Esophagus muscularis mucosa (tissue), 4 donors: ENCODE measurements around the gene RAMP3. TPM values are rescaled to one million over a fixed set of nuclear protein-coding genes. Genes with fewer than 3 reads are reported as not detected.

ENCODE experiments used
- DNase-seq: peaks from one replicate; pipeline ENCODE4 v3.0.0-alpha.2; 2017; ENCODE audit errors: extremely low spot score
- H3K27ac ChIP-seq, 4 donors: fragments of 200-600 bp; sonication (generic); replicated peaks in 1 of 4; 1 replicate in 3 of 4; 2 replicates in 1 of 4; pipeline ENCODE4 v1.5.1; 2016 to 2019; ENCODE audit warnings: mild to moderate bottlenecking in 1 of 4
- H3K27me3 ChIP-seq, 4 donors: fragments of 200-600 bp; sonication (generic); one replicate each; pipeline versions ENCODE4 v1.5.1 to v1.6.0; 2016 to 2019
- H3K36me3 ChIP-seq, 4 donors: fragments of 200-600 bp; sonication (generic); one replicate each; pipeline ENCODE4 v1.5.1; 2016 to 2019
- H3K4me1 ChIP-seq, 4 donors: fragments of 200-600 bp; sonication (generic); one replicate each; pipeline ENCODE4 v1.5.1; 2016 to 2019
- H3K4me3 ChIP-seq, 4 donors: fragments of 200-600 bp; sonication (generic); 1 replicate in 2 of 4; 2 replicates in 2 of 4; pipeline ENCODE4 v1.5.1; 2016 to 2019; ENCODE audit warnings: mild to moderate bottlenecking in 4 of 4, moderate library complexity in 1 of 4
- H3K9me3 ChIP-seq, 4 donors: fragments of 200-600 bp; sonication (generic); 1 replicate in 3 of 4; 2 replicates in 1 of 4; pipeline ENCODE4 v1.5.1; 2016 to 2019
- EP300 ChIP-seq: sonication (generic); formaldehyde crosslinking; IDR thresholded peaks from one replicate; pipeline ENCODE4 v1.6.1; 2017; ENCODE audit warnings: antibody characterized with exemption
- POLR2A ChIP-seq: fragments of 450-650 bp; IDR thresholded peaks from one replicate; pipeline ENCODE4 v1.6.1; 2017; ENCODE audit warnings: antibody characterized with exemption, moderate library complexity, mild to moderate bottlenecking, low read depth
- POLR2AphosphoS5 ChIP-seq, 2 donors: sonication (generic); formaldehyde crosslinking; IDR thresholded peaks; one replicate each; pipeline ENCODE4 v1.6.1; 2017; ENCODE audit warnings: antibody characterized with exemption in 2 of 2
- WGBS: methylation state at CpG from one replicate; pipeline ENCODE4 v1.1.5; 2018; 5-methylcytosine and 5-hydroxymethylcytosine counted together
- intact Hi-C: fragments of 100-400 bp; cut with DNase I; formaldehyde crosslinking; loops from one replicate; pipeline ENCODE4 v1.15.1; 2023
- total RNA-seq, 4 donors: library from RNA; depleted of rRNA; stranded (reverse); fragments of >200 nt; gene quantifications; one replicate each; pipeline versions ENCODE4 v1.1.0 to v1.2.1, GENCODE V29; 2016
- TF ChIP-seq, protein P1 (sequence below), 3 experiments: fragments of 200-600 bp in 2 of 3; fragments of 450-650 bp in 1 of 3; sonication (generic) in 2 of 3; IDR thresholded peaks; one replicate each; pipeline ENCODE4 v1.5.1; 2017 to 2019; ENCODE audit warnings: antibody characterized with exemption in 3 of 3, mild to moderate bottlenecking in 2 of 3, moderate library complexity in 1 of 3

The RAMP3 gene
- total RNA-seq, 4 donors from 2014 or later, result 30.7 to 112 (median 77.2) TPM

DNA sequence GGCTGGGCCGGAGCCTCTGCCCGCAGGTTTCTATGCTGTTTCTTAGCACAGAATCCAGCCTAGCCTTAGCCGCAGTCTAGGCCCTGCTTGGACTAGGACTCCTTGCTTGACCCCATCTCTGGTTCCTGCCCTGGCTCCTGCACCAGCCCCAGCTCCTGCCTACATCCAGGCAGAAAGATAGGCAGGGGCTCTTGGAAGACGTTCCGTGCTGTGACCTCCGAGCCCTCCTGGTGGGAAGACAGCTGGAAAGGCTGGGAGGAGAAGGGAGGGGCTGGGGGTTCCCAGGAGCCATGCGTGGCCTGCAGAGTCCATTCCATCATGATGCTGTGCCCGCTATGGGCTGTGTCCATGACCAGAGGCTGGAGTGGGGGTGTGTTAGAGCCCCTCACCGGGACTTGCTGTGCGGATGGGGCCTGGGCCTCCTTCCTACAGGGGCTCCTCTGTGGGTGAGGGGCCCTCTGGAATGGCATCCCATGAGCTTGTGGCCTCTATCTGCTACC, 26.2 kb downstream of the RAMP3 start:
- H3K36me3 ChIP-seq, result peaks cover 0 to 40% (median 2%) of the 10 kb centered on the region in 4 donors
- H3K27me3 ChIP-seq, result peaks cover 0 to 9% (median 0%) of the 10 kb centered on the region in 4 donors
- no peak overlapping the region for H3K4me3 ChIP-seq
- no peak for DNase-seq
- H3K4me1 ChIP-seq, result no peaks in the 10 kb centered on the region
- TF ChIP-seq, protein P1, sequence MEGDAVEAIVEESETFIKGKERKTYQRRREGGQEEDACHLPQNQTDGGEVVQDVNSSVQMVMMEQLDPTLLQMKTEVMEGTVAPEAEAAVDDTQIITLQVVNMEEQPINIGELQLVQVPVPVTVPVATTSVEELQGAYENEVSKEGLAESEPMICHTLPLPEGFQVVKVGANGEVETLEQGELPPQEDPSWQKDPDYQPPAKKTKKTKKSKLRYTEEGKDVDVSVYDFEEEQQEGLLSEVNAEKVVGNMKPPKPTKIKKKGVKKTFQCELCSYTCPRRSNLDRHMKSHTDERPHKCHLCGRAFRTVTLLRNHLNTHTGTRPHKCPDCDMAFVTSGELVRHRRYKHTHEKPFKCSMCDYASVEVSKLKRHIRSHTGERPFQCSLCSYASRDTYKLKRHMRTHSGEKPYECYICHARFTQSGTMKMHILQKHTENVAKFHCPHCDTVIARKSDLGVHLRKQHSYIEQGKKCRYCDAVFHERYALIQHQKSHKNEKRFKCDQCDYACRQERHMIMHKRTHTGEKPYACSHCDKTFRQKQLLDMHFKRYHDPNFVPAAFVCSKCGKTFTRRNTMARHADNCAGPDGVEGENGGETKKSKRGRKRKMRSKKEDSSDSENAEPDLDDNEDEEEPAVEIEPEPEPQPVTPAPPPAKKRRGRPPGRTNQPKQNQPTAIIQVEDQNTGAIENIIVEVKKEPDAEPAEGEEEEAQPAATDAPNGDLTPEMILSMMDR (IDR thresholded peaks at IDR 0.05), result no peak
- TF ChIP-seq EP300, result no peak
- no peak for TF ChIP-seq POLR2AphosphoS5 (IDR thresholded peaks at IDR 0.05)
- TF ChIP-seq POLR2A, result no peak
- no peak overlapping the region for H3K27ac ChIP-seq
- intact Hi-C loops, result no loop called here
- no peaks in the 10 kb centered on the region for H3K9me3 ChIP-seq
- WGBS, result 81% methylated on average over 8 of the region's 10 CpGs

DNA sequence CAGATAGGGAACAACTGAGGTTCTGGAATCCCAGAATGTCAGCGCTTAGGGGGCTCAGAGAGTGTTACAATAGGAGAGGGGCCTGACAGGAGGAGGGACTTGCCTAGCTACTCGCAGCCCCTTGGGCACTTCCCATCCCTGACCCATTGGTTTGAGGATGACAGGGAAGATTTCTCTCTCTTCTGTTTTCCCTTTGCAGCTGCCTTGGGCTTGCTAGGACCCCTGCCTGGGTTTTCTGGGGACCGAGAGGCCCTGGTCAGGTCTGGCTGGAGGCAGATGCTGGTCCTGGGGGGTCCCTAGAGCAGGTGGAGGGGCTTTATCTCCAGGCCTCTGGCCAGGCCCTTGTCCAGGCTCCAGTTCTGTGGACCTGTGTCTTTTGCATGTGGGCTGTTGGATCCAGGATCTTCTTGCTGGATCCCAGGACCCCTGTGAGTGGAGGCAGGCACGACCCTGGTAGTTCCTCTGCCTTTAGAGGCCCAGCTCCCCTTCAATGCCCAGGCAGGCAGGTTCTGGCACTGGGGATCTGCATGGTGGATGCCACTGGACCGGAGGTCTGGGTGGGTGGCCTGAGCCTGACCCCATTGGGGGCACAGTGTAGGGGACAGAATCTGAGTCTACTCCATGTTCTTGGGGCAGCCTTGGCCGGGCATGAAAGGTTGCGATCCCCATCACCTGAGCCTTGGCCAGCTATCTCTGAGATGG, 26.9 kb downstream of the RAMP3 start:
- Histone ChIP-seq H3K27ac (no peak overlapping the region), H3K36me3 (peaks cover 0 to 36% (median 2%) of the 10 kb centered on the region in 4 donors), H3K9me3 (no peaks in the 10 kb centered on the region), H3K4me1 (no peaks in the 10 kb centered on the region), H3K27me3 (peaks cover 0 to 3% (median 0%) of the 10 kb centered on the region in 4 donors), H3K4me3 (no peak overlapping the region)
- WGBS, result 84% methylated on average over 5 of the region's 7 CpGs
- intact Hi-C loops, result no loop called here
- DNase-seq, result no peak
- no peak for TF ChIP-seq POLR2AphosphoS5 (IDR thresholded peaks at IDR 0.05)

DNA sequence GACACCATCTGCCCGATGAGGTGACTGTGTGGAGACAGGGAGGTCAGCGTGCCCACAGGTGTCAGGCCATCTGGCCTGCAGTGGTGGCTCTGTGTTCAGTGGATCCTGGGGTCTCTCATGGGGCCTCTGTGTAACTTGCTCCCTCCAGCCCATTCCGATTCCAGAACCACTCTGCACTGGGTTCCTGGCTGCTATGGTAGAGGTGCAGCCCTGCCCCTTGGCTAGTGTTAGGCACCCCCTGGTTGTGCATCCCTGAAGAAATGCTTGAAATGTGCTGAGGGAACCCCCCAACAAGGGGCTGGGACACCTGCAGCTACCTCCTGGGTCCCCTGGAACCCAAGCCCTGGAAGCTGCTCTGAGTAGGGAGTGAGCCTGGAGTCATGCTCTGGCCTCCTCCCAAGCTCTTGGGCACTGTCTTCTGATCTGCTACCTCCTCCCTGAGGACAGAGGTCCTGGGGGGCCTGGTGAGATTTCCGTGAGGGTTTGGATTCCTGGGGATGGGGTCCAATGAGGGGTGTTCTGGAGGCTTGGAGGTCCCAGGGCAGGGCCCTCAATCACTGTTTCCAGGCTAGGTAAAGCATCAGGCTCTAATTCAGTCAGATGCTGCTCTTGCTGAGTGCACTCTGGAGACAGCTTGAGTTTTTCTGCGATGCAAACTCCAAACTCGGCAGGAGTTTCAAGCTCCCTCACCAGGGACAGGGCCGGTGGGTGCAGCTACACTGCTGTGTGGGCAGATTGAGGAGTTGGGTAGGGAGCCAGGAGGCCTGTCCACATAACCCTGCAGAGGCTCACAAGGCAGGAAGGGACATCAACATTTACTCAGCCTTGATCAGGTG, 27.7 kb downstream of the RAMP3 start:
- DNase-seq, result no peak
- WGBS, result 54% methylated on average over 5 of the region's 7 CpGs
- H3K4me3 ChIP-seq, result no peak overlapping the region
- TF ChIP-seq EP300, result no peak
- H3K36me3 ChIP-seq, result peaks cover 0 to 28% (median 2%) of the 10 kb centered on the region in 4 donors
- no peaks in the 10 kb centered on the region for H3K27me3 ChIP-seq
- H3K4me1 ChIP-seq, result no peaks in the 10 kb centered on the region
- no peaks in the 10 kb centered on the region for H3K9me3 ChIP-seq
- H3K27ac ChIP-seq, result no peak overlapping the region
- intact Hi-C loops, result no loop called here

DNA sequence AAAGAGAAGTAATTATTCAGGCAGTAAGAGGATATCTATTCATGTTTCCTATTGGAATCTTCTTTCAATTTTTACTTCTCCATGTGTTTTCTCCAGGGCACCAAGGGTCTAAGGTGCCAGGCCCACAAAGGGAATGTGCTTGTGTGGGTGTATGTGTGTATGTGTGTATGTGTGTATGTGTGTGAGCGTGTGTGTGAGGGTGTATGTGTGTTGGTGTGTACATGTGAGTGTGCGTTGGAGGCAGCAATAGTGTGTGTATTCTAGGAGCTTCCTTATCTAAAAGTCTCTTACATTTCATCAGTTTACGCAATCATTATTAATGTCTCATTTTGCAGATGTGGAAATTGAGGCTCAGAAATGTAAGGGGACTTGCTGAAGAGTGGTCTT, 28.3 kb downstream of the RAMP3 start:
- intact Hi-C loops, result no loop called here
- TF ChIP-seq POLR2AphosphoS5 (IDR thresholded peaks at IDR 0.05), result no peak
- no peak for TF ChIP-seq EP300
- TF ChIP-seq, protein P1 (IDR thresholded peaks at IDR 0.05), result no peak
- TF ChIP-seq POLR2A, result no peak
- H3K27ac ChIP-seq, result no peak overlapping the region
- H3K4me3 ChIP-seq, result no peak overlapping the region
- no peaks in the 10 kb centered on the region for H3K27me3 ChIP-seq
- H3K4me1 ChIP-seq, result no peaks in the 10 kb centered on the region
- H3K9me3 ChIP-seq, result no peaks in the 10 kb centered on the region
- DNase-seq, result no peak
- 90% methylated on average over 3 of the region's 3 CpGs for WGBS
- peaks cover 0 to 25% (median 2%) of the 10 kb centered on the region in 4 donors for H3K36me3 ChIP-seq

DNA sequence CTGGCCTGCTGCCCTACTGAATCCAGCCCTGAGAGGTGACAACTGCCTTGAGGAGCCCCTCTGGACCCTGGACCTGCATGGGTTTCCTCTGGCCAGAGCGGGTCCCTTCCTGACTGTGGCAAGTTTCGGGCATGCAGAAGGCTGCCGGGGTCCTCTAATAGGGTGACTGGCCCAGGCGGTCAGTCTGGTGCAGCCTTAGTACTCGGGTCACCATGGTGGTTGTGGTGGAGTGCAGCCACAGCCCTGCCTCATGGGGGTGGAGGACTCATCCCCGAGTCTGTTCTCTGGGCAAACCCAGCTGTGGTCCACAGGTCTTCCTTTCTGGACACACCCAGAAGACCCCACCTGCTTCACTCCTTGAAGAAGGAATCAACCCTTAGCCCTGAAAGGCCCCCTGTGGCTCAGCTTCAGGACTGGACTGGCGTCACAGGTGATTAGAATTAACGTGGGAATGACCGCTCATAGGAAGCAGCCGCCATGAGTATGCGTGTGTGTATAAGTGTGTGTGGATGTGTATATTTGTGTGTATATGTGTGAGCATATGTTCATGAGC, 28.7 kb downstream of the RAMP3 start:
- no peaks in the 10 kb centered on the region for H3K4me1 ChIP-seq
- no peak overlapping the region for H3K4me3 ChIP-seq
- intact Hi-C loops, result no loop called here
- H3K9me3 ChIP-seq, result no peaks in the 10 kb centered on the region
- H3K27me3 ChIP-seq, result no peaks in the 10 kb centered on the region
- TF ChIP-seq POLR2AphosphoS5 (IDR thresholded peaks at IDR 0.05) (no peak), EP300 (no peak), POLR2A (no peak)
- TF ChIP-seq, protein P1 (IDR thresholded peaks at IDR 0.05), result no peak
- no peak for DNase-seq
- H3K36me3 ChIP-seq, result peaks cover 0 to 25% (median 2%) of the 10 kb centered on the region in 4 donors
- no peak overlapping the region for H3K27ac ChIP-seq
- 76% methylated on average over 5 of the region's 11 CpGs for whole genome bisulfite sequencing
